ENCODE data around the gene PON1.

DNA sequence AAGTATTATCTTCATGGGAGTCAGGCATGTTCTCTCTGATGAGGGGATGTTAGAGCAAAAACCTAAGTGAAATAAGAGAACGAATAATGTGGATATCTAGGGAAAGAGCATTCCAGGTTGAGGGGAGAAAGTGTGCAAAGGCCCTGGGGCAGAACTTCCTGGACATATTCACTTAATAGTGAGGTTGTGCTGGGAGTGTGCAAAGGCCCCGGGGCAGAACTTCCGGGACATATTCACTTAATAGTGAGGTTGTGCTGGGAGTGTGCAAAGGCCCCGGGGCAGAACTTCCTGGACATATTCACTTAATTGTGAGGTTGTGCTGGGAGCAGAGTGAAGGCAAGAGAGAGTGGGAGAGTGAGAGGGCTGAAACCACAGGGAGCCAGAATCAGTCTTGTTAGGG, 11.8 kb downstream of the PON1 start:
- TF ChIP-seq CTCF (IDR thresholded peaks at IDR 0.05; ENCODE audit: low read depth, low read length), result no peak
- no peak for TF ChIP-seq EZH2phosphoT487 (IDR thresholded peaks at IDR 0.05; ENCODE audit: low read depth)
